ENCODE data around the gene CFAP210.

DNA sequence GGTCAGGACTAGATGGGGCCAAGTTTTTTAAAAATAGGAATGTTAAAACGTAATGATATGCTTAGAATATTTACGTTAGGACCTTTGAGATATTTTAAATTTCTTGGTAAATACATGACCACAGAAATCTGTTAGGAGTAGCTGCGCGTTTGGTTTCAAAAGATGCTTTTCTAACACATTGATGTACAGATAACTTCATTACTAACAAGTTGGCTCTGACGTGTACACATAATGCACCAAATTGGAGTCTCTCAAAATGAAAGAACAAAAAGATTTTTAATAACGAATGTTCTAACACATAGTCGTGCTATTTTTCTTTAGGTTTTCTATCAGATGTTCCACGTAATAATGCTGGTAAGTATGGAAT lies 672 bp upstream of the CFAP210 start:
- TF ChIP-seq POLR2AphosphoS5 (IDR thresholded peaks at IDR 0.05; ENCODE audit: low read depth, low read length) (no peak), SIN3A (IDR thresholded peaks at IDR 0.05; ENCODE audit: borderline replicate concordance, insufficient read depth, low read length) (no peak), REST (IDR thresholded peaks at IDR 0.05; ENCODE audit: insufficient read depth in 1 of 2, low read depth in 2 of 2, low read length in 2 of 2) (no peak)
